HS-27A (cell line): Measurements from ENCODE around the gene MRM1.

ENCODE experiments used
- DNase-seq: peaks from one replicate; pipeline ENCODE4 v3.0.0-alpha.2; 2012; ENCODE audit warnings: low read depth, missing footprints

Gene MRM1

GRCh38 chr17:36601303-36602029 lies at the start of gene MRM1:
Gene MRM1, plus strand, starts transcription at chr17:36601583. Its CDS starts 228 bp downstream, at chr17:36601811.
- peak; percentile 72 for DNase-seq

GRCh38 chr17:36553459-36553858 lies 47.9 kb upstream of the MRM1 start:
- no peak for DNase-seq

- no peak for DNase-seq
Observed at GRCh38 chr17:36566081-36566480, 35.3 kb upstream of the MRM1 start.

GRCh38 chr17:36575028-36575427 lies 26.4 kb upstream of the MRM1 start:
- no peak for DNase-seq

GRCh38 chr17:36576793-36577192 lies 24.6 kb upstream of the MRM1 start:
- no peak for DNase-seq

- no peak for DNase-seq
Observed at GRCh38 chr17:36578671-36579070, 22.7 kb upstream of the MRM1 start.

GRCh38 chr17:36583787-36584186 lies 17.6 kb upstream of the MRM1 start:
- no peak for DNase-seq

GRCh38 chr17:36586138-36586537 lies 15.2 kb upstream of the MRM1 start:
- DNase-seq = no peak

GRCh38 chr17:36590082-36590481 lies 11.3 kb upstream of the MRM1 start:
- no peak for DNase-seq

GRCh38 chr17:36591434-36592315 lies 9.7 kb upstream of the MRM1 start, which contains the start of gene DHRS11:
Gene DHRS11, plus strand, starts transcription at chr17:36591879. Its CDS starts 131 bp downstream, at chr17:36592010.
- no peak for DNase-seq

- no peak for DNase-seq
Observed at GRCh38 chr17:36592316-36592715, 9.1 kb upstream of the MRM1 start.

GRCh38 chr17:36592716-36593321 lies 8.6 kb upstream of the MRM1 start:
- DNase-seq = no peak

GRCh38 chr17:36593656-36594316 lies 7.6 kb upstream of the MRM1 start:
- DNase-seq = no peak

- DNase-seq = no peak
Observed at GRCh38 chr17:36594626-36595401, 6.6 kb upstream of the MRM1 start.

GRCh38 chr17:36597226-36597625 lies 4.2 kb upstream of the MRM1 start:
- no peak for DNase-seq

GRCh38 chr17:36597866-36598777 lies 3.3 kb upstream of the MRM1 start:
- DNase-seq = no peak

- no peak for DNase-seq
Observed at GRCh38 chr17:36598951-36599401, 2.4 kb upstream of the MRM1 start.

GRCh38 chr17:36599546-36600250 lies 1.7 kb upstream of the MRM1 start:
- DNase-seq = no peak

- DNase-seq = no peak
Observed at GRCh38 chr17:36600465-36600864, 918 bp upstream of the MRM1 start.

GRCh38 chr17:36600936-36601302 lies 464 bp upstream of the MRM1 start:
- no peak for DNase-seq
